Measurements from ENCODE around the gene DCAF5.
"Not testable (repeated sequence)": the region's sequence is repeated elsewhere in the genome, so short reads cannot be mapped to it uniquely, and the experiment has no call there.

GRCh38 chr14:69182580-69182979 is 29.7 kb upstream of the DCAF5 start:
- not testable (repeated sequence) for TF ChIP-seq CTCF, POLR2A (IDR thresholded peaks at IDR 0.05)
